ENCODE measurements around the gene EHMT1.

The EHMT1 gene

DNA sequence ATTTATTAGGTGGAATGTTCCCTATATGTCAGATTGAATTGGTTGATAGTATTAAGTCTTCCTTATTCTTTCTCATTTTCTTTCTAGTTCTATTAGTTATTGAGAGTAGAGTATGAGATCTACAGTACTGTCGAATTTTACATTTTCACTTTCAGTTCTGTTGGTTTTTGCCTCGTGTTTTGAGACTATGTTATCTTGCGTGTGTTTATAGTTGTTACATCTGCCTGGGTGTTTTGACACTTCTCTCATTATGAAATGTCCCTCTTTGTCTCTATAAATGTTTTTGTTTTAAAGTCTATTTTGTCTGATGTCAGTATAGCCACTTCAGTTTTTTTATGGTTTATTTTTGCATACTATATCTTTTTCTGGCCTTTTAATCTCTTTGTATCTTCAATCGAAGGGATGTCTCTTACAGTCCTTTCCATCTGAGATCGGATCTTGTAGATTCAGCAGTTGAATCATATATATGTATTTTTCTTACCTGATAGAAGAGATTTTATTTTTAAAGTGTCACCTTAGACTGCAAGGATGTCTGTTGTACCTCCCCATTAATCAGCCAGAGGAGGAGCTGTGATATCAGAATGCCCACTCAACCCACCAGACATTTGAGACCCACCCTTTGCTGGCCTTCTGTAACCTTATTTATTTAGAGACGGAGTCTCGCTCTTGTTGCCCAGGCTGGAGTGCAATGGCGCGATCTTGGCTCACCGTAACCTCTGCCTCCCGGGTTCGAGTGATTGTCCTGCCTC lies 20.7 kb downstream of the EHMT1 start:
- H3K27ac ChIP-seq (replicated peaks): no peak overlapping the region
- H3K27me3 ChIP-seq (ENCODE audit: insufficient read depth, poor library complexity, severe bottlenecking): no peaks in the 10 kb centered on the region
- no peak for DNase-seq (ENCODE audit: low read depth in 1 of 2, low spot score in 1 of 2)
- TF ChIP-seq POLR2AphosphoS5 (IDR thresholded peaks at IDR 0.05; ENCODE audit: low read depth) (no peak), SPI1 (IDR thresholded peaks at IDR 0.05; ENCODE audit: borderline replicate concordance, low read depth) (no peak), GABPA (IDR thresholded peaks at IDR 0.05; ENCODE audit: low read depth) (no peak)
- TF ChIP-seq, protein P1, sequence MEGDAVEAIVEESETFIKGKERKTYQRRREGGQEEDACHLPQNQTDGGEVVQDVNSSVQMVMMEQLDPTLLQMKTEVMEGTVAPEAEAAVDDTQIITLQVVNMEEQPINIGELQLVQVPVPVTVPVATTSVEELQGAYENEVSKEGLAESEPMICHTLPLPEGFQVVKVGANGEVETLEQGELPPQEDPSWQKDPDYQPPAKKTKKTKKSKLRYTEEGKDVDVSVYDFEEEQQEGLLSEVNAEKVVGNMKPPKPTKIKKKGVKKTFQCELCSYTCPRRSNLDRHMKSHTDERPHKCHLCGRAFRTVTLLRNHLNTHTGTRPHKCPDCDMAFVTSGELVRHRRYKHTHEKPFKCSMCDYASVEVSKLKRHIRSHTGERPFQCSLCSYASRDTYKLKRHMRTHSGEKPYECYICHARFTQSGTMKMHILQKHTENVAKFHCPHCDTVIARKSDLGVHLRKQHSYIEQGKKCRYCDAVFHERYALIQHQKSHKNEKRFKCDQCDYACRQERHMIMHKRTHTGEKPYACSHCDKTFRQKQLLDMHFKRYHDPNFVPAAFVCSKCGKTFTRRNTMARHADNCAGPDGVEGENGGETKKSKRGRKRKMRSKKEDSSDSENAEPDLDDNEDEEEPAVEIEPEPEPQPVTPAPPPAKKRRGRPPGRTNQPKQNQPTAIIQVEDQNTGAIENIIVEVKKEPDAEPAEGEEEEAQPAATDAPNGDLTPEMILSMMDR (IDR thresholded peaks at IDR 0.05; ENCODE audit: insufficient read depth, low read length): no peak
- TF ChIP-seq, protein P2, sequence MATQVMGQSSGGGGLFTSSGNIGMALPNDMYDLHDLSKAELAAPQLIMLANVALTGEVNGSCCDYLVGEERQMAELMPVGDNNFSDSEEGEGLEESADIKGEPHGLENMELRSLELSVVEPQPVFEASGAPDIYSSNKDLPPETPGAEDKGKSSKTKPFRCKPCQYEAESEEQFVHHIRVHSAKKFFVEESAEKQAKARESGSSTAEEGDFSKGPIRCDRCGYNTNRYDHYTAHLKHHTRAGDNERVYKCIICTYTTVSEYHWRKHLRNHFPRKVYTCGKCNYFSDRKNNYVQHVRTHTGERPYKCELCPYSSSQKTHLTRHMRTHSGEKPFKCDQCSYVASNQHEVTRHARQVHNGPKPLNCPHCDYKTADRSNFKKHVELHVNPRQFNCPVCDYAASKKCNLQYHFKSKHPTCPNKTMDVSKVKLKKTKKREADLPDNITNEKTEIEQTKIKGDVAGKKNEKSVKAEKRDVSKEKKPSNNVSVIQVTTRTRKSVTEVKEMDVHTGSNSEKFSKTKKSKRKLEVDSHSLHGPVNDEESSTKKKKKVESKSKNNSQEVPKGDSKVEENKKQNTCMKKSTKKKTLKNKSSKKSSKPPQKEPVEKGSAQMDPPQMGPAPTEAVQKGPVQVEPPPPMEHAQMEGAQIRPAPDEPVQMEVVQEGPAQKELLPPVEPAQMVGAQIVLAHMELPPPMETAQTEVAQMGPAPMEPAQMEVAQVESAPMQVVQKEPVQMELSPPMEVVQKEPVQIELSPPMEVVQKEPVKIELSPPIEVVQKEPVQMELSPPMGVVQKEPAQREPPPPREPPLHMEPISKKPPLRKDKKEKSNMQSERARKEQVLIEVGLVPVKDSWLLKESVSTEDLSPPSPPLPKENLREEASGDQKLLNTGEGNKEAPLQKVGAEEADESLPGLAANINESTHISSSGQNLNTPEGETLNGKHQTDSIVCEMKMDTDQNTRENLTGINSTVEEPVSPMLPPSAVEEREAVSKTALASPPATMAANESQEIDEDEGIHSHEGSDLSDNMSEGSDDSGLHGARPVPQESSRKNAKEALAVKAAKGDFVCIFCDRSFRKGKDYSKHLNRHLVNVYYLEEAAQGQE (IDR thresholded peaks at IDR 0.05; ENCODE audit: insufficient replicate concordance, low read depth): no peak
- no peak overlapping the region for H3K4me3 ChIP-seq (replicated peaks; ENCODE audit: insufficient read depth, low read length)

DNA sequence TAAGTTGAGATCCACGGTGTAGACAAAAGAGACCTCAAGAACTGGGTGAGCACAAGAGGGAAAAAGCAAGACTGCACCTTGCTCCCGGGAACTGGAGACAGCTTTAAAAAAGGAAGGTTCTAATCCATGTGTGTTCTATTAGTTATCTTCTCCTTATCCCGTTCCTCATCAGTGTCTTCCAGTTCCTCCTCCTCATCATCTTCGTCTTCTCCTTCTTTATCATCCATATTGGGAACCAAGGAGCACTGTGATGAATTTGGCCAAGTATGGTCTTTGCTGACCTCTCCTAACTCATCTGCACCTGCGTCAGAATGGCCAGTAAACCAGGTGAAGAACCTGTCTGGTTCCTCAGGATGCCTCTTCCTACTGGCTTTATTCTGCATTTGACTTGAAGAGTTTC lies 22.1 kb downstream of the EHMT1 start:
- no peak for DNase-seq (ENCODE audit: low read depth in 1 of 2, low spot score in 1 of 2)

DNA sequence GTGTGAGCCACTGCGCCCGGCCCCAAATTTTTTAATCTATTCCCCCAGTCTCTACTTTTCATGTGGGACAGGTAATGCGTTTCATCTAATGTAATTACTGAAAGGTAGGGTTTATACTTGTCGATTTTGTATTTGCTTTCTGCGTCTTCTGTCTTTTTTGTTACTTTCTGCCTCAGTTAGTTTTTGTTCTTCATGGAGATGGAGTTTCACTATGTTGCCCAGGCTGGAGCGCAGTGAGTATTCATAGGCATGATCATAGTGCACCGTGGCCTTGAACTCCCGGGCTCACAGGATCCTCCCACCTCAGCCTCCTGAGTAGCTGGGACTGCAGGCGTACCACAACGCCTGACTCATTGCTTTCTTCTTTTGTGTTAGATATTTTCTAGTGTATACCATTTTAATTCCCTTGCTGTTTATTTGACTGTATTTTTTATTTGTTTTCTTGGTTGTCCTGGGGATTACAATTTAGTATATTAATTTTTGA lies 23.4 kb downstream of the EHMT1 start:
- Histone ChIP-seq H3K4me3 (replicated peaks; ENCODE audit: insufficient read depth, low read length) (no peak overlapping the region), H3K27me3 (ENCODE audit: insufficient read depth, poor library complexity, severe bottlenecking) (no peaks in the 10 kb centered on the region), H3K27ac (replicated peaks) (no peak overlapping the region)
- DNase-seq (ENCODE audit: low read depth in 1 of 2, low spot score in 1 of 2): no peak
- no peak for TF ChIP-seq GABPA (IDR thresholded peaks at IDR 0.05; ENCODE audit: low read depth)
- TF ChIP-seq, protein P2 (IDR thresholded peaks at IDR 0.05; ENCODE audit: insufficient replicate concordance, low read depth): no peak
- TF ChIP-seq, protein P1 (IDR thresholded peaks at IDR 0.05; ENCODE audit: insufficient read depth, low read length): no peak
- no peak for TF ChIP-seq POLR2AphosphoS5 (IDR thresholded peaks at IDR 0.05; ENCODE audit: low read depth)
- TF ChIP-seq SPI1 (IDR thresholded peaks at IDR 0.05; ENCODE audit: borderline replicate concordance, low read depth): no peak

More for the DNA sequence above, 22.1 kb downstream of the EHMT1 start:
- Histone ChIP-seq H3K4me3 (replicated peaks; ENCODE audit: insufficient read depth, low read length) (no peak overlapping the region), H3K27me3 (ENCODE audit: insufficient read depth, poor library complexity, severe bottlenecking) (no peaks in the 10 kb centered on the region), H3K27ac (replicated peaks) (no peak overlapping the region)
- no peak for TF ChIP-seq GABPA (IDR thresholded peaks at IDR 0.05; ENCODE audit: low read depth)
- no peak for TF ChIP-seq SPI1 (IDR thresholded peaks at IDR 0.05; ENCODE audit: borderline replicate concordance, low read depth)
- no peak for TF ChIP-seq POLR2AphosphoS5 (IDR thresholded peaks at IDR 0.05; ENCODE audit: low read depth)
- TF ChIP-seq, protein P1 (IDR thresholded peaks at IDR 0.05; ENCODE audit: insufficient read depth, low read length): no peak
- TF ChIP-seq, protein P2 (IDR thresholded peaks at IDR 0.05; ENCODE audit: insufficient replicate concordance, low read depth): no peak
